MCF 10A (cell line): ENCODE results near the gene KCNQ5. TPM values are rescaled to one million over a fixed set of nuclear protein-coding genes. Genes with fewer than 3 reads are reported as not detected.
A peak's percentile ranks its signal among the peaks of the same experiment; 100 is the strongest.

Experiments used
- BruUV-seq: library from RNA; stranded (reverse); fragments of 400-500 nt; replicated peaks from 2 replicates; lab custom pipeline; 2021; lab: Mats Ljungman, UMichigan
- CTCF ChIA-PET: fragments of 300-600 bp; sonication (Branson Sonifier 250); formaldehyde crosslinking; extraction: SDS; loops from one replicate; lab custom pipeline; 2021; ENCODE audit warnings: antibody characterized with exemption, inconsistent platforms; lab: Yijun Ruan, JAX
- POLR2A ChIA-PET: fragments of 300-600, 350-650 bp; sonication (Branson Sonifier 250); formaldehyde crosslinking; extraction: SDS; loops from one replicate; lab custom pipeline; 2020; ENCODE audit warnings: antibody characterized with exemption, inconsistent platforms; lab: Yijun Ruan, JAX
- DNase-seq: peaks from one replicate; pipeline ENCODE4 v3.0.0-alpha.2; 2018; ENCODE audit not compliant: unreplicated experiment
- H3K27ac Mint-ChIP-seq: one replicate; pipeline ENCODE4 v1.8.0; 2022; ENCODE audit warnings: mild to moderate bottlenecking, low read depth, mixed read lengths; ENCODE audit not compliant: unreplicated experiment
- H3K27me3 Mint-ChIP-seq: one replicate; pipeline ENCODE4 v1.8.0; 2022; ENCODE audit warnings: mixed read lengths; ENCODE audit not compliant: insufficient read depth, unreplicated experiment
- H3K36me3 Mint-ChIP-seq: one replicate; pipeline ENCODE4 v1.8.0; 2022; ENCODE audit warnings: mild to moderate bottlenecking, moderate library complexity, mixed read lengths; ENCODE audit not compliant: insufficient read depth, unreplicated experiment
- H3K4me1 Mint-ChIP-seq: one replicate; pipeline ENCODE4 v1.8.0; 2022; ENCODE audit warnings: mixed read lengths; ENCODE audit not compliant: insufficient read depth, unreplicated experiment
- H3K4me3 Mint-ChIP-seq: one replicate; pipeline ENCODE4 v1.8.0; 2022; ENCODE audit warnings: mild to moderate bottlenecking, moderate library complexity, mixed read lengths; ENCODE audit not compliant: unreplicated experiment
- H3K9me3 Mint-ChIP-seq: one replicate; pipeline ENCODE4 v1.8.0; 2022; ENCODE audit warnings: mixed read lengths; ENCODE audit not compliant: unreplicated experiment
- CTCF ChIP-seq: fragments of 200-600 bp; IDR thresholded peaks from one replicate; pipeline ENCODE4 v1.8.0; 2022; ENCODE audit warnings: antibody characterized with exemption, mild to moderate bottlenecking; ENCODE audit not compliant: unreplicated experiment
- intact Hi-C: fragments of 100-400 bp; cut with micrococcal nuclease; formaldehyde crosslinking; loops from 2 replicates; pipeline ENCODE4 v1.14.1; 2022
- total RNA-seq: library from RNA; stranded (reverse); gene quantifications from 2 replicates; pipeline ENCODE4 v1.2.3, GENCODE V29; 2022

KCNQ5 gene
- total RNA-seq, 1 experiment from 2014 or later = 10.3 TPM

DNA sequence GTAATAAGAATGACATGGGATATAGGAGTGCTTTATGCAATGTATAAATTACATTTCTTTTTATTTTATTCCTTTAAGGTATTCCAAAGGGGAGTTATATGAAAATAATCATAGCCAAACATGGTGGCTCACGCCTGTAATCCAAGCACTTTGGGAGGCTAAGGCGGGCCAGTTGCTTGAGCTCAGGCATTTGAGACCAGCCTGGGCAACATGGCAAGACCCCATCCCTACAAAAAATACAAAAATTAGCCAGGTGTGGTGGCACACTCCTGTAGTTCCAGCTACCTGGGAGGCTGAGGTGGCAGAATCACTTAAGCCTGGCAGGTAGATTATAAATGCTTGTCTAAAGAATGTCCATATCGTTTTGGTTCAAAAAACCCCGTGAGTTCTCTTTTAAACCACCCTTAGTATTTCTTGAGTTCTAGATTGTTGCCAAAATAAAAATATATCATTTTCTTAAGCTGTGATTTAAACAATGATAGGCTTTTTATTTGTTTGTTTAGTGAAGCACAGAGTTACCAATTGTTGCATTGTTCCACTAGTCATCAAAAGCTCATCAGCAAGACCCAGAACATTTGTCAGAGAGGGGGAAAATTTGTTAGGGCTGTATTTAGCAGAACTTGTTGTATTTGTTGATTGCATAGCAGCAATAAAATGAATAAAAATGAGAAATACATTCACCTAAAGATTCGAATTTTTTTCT lies 457.2 kb downstream of the KCNQ5 start:
- Mint-ChIP-seq H3K4me1 (peaks cover 8% of the 10 kb centered on the region), H3K27me3 (no peaks in the 10 kb centered on the region), H3K36me3 (no peaks in the 10 kb centered on the region), H3K4me3 (no peak overlapping the region), H3K9me3 (no peaks in the 10 kb centered on the region), H3K27ac (peak overlapping the region; percentile 9)
- POLR2A ChIA-PET = no interaction called here
- no peak for DNase-seq
- no peak for TF ChIP-seq CTCF
- intact Hi-C loops = no loop called here
- CTCF ChIA-PET = interaction anchor here (1.0 kb wide), 1 partner anchor 46 kb away, joined by 3 read pairs; no protein-coding TSS in a partner anchor
- no TSS peak for BruUV-seq

- Mint-ChIP-seq H3K27ac (peak overlapping the region; percentile 9), H3K27me3 (no peaks in the 10 kb centered on the region), H3K4me1 (peaks cover 8% of the 10 kb centered on the region), H3K9me3 (no peaks in the 10 kb centered on the region), H3K36me3 (no peaks in the 10 kb centered on the region), H3K4me3 (no peak overlapping the region)
- CTCF ChIA-PET = interaction anchor here (1.0 kb wide), 1 partner anchor 46 kb away, joined by 3 read pairs; no protein-coding TSS in a partner anchor
- intact Hi-C loops = no loop called here
- POLR2A ChIA-PET = no interaction called here
- no peak for TF ChIP-seq CTCF
- peak; percentile 31 for DNase-seq
- BruUV-seq = no TSS peak
Measured at GRCh38 chr6:73079611-73079955, 457.7 kb downstream of the KCNQ5 start.

- ChIA-PET POLR2A (no interaction called here), CTCF (no interaction called here)
- H3K27me3 Mint-ChIP-seq = no peaks in the 10 kb centered on the region
- intact Hi-C loops = no loop called here
- BruUV-seq = no TSS peak
- DNase-seq = no peak
- no peaks in the 10 kb centered on the region for H3K36me3 Mint-ChIP-seq
- H3K27ac Mint-ChIP-seq = peak overlapping the region; percentile 9
- no peak overlapping the region for H3K4me3 Mint-ChIP-seq
- TF ChIP-seq CTCF = no peak
- peaks cover 8% of the 10 kb centered on the region for H3K4me1 Mint-ChIP-seq
- no peaks in the 10 kb centered on the region for H3K9me3 Mint-ChIP-seq
Measured at GRCh38 chr6:73079978-73080377, 458.1 kb downstream of the KCNQ5 start.

- no TSS peak for BruUV-seq
- intact Hi-C loops = no loop called here
- DNase-seq = no peak
- H3K4me1 Mint-ChIP-seq = peaks cover 8% of the 10 kb centered on the region
- H3K27ac Mint-ChIP-seq = no peak overlapping the region
- H3K27me3 Mint-ChIP-seq = no peaks in the 10 kb centered on the region
- no peak overlapping the region for H3K4me3 Mint-ChIP-seq
- H3K9me3 Mint-ChIP-seq = no peaks in the 10 kb centered on the region
- H3K36me3 Mint-ChIP-seq = no peaks in the 10 kb centered on the region
- TF ChIP-seq CTCF = no peak
- POLR2A ChIA-PET = interaction anchor here (0.6 kb wide), 1 partner anchor 121 kb away, joined by 3 read pairs; no protein-coding TSS in a partner anchor
- CTCF ChIA-PET = interaction anchor here (0.8 to 1.0 kb wide), 2 partner anchors 50 to 53 kb away, joined by 4 read pairs; no protein-coding TSS in a partner anchor
Measured at GRCh38 chr6:73081955-73082354, 460.1 kb downstream of the KCNQ5 start.
